ENCODE data around the gene HEMK1.

DNA sequence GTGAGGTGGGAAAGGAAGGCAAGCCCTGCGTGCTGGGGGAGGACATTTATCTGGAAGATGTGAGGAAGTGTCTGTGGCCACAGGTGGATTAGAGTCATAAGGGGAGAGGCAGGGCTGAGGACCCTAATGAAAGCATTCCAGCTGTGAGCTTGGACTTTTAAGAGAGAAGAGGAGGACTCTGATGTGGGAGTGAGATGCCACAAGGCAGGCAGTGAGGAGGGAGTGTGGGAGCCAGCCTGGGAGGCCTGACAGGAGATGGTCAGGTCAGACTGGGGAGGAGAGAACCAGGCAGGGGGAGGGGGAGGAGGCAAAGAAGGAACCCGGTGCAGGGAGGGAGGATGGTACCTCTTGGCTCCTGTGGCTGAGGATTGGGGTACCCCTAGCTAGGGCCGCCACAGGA lies 68.6 kb downstream of the HEMK1 start:
- TF ChIP-seq, protein P1, sequence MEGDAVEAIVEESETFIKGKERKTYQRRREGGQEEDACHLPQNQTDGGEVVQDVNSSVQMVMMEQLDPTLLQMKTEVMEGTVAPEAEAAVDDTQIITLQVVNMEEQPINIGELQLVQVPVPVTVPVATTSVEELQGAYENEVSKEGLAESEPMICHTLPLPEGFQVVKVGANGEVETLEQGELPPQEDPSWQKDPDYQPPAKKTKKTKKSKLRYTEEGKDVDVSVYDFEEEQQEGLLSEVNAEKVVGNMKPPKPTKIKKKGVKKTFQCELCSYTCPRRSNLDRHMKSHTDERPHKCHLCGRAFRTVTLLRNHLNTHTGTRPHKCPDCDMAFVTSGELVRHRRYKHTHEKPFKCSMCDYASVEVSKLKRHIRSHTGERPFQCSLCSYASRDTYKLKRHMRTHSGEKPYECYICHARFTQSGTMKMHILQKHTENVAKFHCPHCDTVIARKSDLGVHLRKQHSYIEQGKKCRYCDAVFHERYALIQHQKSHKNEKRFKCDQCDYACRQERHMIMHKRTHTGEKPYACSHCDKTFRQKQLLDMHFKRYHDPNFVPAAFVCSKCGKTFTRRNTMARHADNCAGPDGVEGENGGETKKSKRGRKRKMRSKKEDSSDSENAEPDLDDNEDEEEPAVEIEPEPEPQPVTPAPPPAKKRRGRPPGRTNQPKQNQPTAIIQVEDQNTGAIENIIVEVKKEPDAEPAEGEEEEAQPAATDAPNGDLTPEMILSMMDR (conservative IDR thresholded peaks at IDR 0.05): no peak
- no peak for TF ChIP-seq ZFX (IDR thresholded peaks at IDR 0.05)
